ENCODE measurements around the gene ANAPC2. TPM values are rescaled to one million over a fixed set of nuclear protein-coding genes. Genes with fewer than 3 reads are reported as not detected.

Gene ANAPC2
- total RNA-seq, 2 donors from 2014 or later, result 32.5 to 64.5 TPM

DNA sequence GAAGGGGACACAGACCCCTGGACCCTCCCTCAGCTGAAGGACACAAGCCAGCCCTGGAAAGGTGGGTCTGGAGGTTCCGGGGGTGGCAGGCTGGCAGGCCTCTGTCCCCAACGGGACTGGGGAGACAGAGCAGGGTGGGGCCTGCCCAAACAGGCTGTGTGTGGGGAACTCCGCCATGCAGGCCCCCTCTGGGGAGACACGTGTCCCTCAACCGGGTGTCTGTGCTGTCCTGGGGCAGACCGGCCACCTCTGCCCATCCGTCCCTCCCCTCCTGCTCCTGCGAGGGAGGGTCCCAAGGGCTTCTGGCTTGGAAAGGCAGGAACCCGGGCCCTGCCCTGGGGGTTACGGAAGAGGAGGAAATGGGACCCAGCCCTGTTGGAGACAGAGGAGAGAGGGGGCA lies 43.7 kb upstream of the ANAPC2 start:
- Histone ChIP-seq H3K27ac (no peak overlapping the region), H3K4me3 (no peak overlapping the region), H3K27me3 (replicated peaks; ENCODE audit: insufficient read depth) (peaks cover 4% of the 10 kb centered on the region), H3K36me3 (no peaks in the 10 kb centered on the region), H3K4me1 (replicated peaks) (peaks cover 16% of the 10 kb centered on the region), H3K9me3 (no peaks in the 10 kb centered on the region)
- no peak for TF ChIP-seq POLR2AphosphoS5 (IDR thresholded peaks at IDR 0.05)
- TF ChIP-seq CTCF (IDR thresholded peaks at IDR 0.05), result no peak
- no peak for TF ChIP-seq POLR2A (IDR thresholded peaks at IDR 0.05)
- 78% methylated on average over 10 of the region's 10 CpGs for WGBS
- no peak for DNase-seq (ENCODE audit: low spot score)
- intact Hi-C loops (cut with DNase I), result no loop called here

- no peak overlapping the region for H3K4me3 ChIP-seq
- no peaks in the 10 kb centered on the region for H3K9me3 ChIP-seq
- peaks cover 4% of the 10 kb centered on the region for H3K27me3 ChIP-seq (replicated peaks; ENCODE audit: insufficient read depth)
- no peaks in the 10 kb centered on the region for H3K36me3 ChIP-seq
- intact Hi-C loops (cut with DNase I), result no loop called here
- no peak for TF ChIP-seq POLR2AphosphoS5 (IDR thresholded peaks at IDR 0.05)
- TF ChIP-seq POLR2A (IDR thresholded peaks at IDR 0.05), result no peak
- no peak for TF ChIP-seq CTCF (IDR thresholded peaks at IDR 0.05)
- peaks cover 10% of the 10 kb centered on the region for H3K4me1 ChIP-seq (replicated peaks)
- 86% methylated on average over 23 of the region's 23 CpGs for WGBS
- no peak for DNase-seq (ENCODE audit: low spot score)
- H3K27ac ChIP-seq, result no peak overlapping the region
Measured at GRCh38 chr9:137231372-137232039, 43.1 kb upstream of the ANAPC2 start.

DNA sequence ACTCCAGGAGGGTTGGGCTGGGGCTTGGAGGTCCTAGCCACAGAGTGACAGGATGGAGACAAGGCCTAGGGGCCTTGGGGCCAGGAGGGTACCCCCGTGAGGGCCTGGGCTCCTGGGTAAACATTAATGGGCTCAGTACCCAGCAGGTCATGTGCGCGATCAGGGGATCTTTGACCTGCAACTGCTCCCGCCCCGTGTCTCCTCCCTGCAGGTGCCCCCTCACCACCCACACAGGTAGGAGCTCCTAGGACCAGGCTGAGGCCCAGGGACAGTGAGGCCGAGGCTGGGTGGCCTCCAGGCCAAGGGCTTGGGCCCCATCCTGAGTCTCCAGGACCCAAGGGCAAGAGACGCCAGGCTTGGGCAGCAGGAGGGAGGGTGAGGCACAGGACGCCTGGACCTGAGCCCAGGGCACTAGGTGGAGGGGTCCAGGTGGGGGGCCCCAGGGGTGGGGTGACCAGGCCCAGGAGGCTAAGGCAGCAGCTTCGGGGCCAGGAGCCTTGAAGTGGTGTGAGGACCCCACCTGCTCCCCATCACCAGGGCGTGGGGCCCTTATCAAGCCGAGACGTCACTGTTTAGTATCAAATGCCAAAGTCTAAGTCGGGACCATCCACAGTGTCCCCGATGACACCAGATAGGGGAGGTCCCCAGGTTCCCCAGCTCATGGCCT lies 42.5 kb upstream of the ANAPC2 start, which contains the start of gene SLC34A3:
SLC34A3 (plus strand) TSS at position 197 of the 667 bp plus-strand sequence. CDS start 802 bp downstream, outside the sequence.
- peaks cover 4% of the 10 kb centered on the region for H3K27me3 ChIP-seq (replicated peaks; ENCODE audit: insufficient read depth)

DNA sequence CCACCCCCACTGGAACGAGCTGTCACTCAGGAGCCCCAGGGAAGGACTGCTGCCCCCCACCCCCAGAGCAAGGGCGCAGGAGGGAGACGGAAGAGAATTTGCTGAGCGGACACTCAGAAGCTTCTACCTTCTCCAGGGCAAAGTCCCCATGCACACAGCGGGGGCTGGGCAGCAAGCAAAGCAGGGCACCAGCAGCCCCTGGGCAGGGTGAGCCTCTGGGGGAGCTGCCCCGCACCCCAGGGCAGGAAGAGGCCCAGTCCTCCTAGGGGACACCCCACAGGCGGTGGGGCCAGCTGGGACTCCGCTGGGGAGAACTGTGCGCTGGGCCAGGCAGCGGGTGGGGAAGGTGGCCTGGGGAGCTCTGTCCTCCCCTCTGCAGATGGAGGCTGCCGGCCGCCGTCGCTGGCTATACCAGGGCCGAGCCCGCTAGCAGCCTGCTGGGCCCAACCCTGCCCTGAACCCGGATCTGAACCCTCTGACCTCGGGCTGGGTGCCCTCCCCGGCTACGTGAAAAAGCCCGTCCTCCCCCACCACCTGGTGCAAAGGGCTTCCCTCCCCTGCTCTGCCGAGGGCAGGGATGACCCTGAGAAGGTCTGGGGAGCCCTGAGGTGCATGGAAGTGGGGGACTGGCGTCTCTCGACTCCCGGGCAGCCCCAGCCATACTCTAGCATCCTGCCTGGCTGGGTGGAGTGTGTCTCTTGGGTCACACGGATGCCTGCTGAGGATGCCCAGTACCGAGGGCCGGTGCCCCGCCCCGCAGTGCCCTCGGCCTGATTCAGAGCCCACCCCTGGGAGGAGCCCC lies 41.7 kb upstream of the ANAPC2 start:
- Histone ChIP-seq H3K36me3 (no peaks in the 10 kb centered on the region), H3K4me1 (replicated peaks) (peaks cover 4% of the 10 kb centered on the region), H3K4me3 (no peak overlapping the region), H3K27me3 (replicated peaks; ENCODE audit: insufficient read depth) (peaks cover 4% of the 10 kb centered on the region), H3K9me3 (no peaks in the 10 kb centered on the region), H3K27ac (no peak overlapping the region)
- DNase-seq (ENCODE audit: low spot score), result no peak
- 64% methylated on average over 23 of the region's 31 CpGs for WGBS
- intact Hi-C loops (cut with DNase I), result loop anchor here (5.0 kb wide), 1 partner anchor 113 kb away; no protein-coding TSS in a partner anchor
- TF ChIP-seq CTCF (IDR thresholded peaks at IDR 0.05) (no peak), POLR2AphosphoS5 (IDR thresholded peaks at IDR 0.05) (no peak), POLR2A (IDR thresholded peaks at IDR 0.05) (no peak)

More for the DNA sequence above, 42.5 kb upstream of the ANAPC2 start, which contains the start of gene SLC34A3:
- TF ChIP-seq POLR2A (IDR thresholded peaks at IDR 0.05), result no peak
- no peak for TF ChIP-seq CTCF (IDR thresholded peaks at IDR 0.05)
- TF ChIP-seq POLR2AphosphoS5 (IDR thresholded peaks at IDR 0.05), result no peak
- no peak within 1 kb of the TSS for H3K4me3 ChIP-seq
- H3K9me3 ChIP-seq, result no peaks in the 10 kb centered on the region
- H3K4me1 ChIP-seq (replicated peaks), result peaks cover 4% of the 10 kb centered on the region
- DNase-seq (ENCODE audit: low spot score), result no peak
- 73% methylated on average over 14 of the region's 14 CpGs for WGBS
- no peaks in the 10 kb centered on the region for H3K36me3 ChIP-seq
- intact Hi-C loops (cut with DNase I), result no loop called here
- no peak within 1 kb of the TSS for H3K27ac ChIP-seq

Data from prostate gland (tissue), 2 donors.